GM12891 (cell line): ENCODE results near the gene AFF3.

Experiments
- PAX5 ChIP-seq: IDR thresholded peaks from 2 replicates; pipeline ENCODE4 v1.6.1; 2011; ENCODE audit warnings: low read length, moderate library complexity, mild to moderate bottlenecking; ENCODE audit not compliant: insufficient read depth, severe bottlenecking
- POLR2A ChIP-seq: IDR thresholded peaks from 2 replicates; pipeline ENCODE4 v1.6.1; 2011; ENCODE audit warnings: low read depth, low read length, control low read depth
- POLR2AphosphoS5 ChIP-seq: IDR thresholded peaks from 2 replicates; pipeline ENCODE4 v1.6.1; 2011; ENCODE audit warnings: low read depth, low read length, control low read depth
- POU2F2 ChIP-seq: IDR thresholded peaks from 2 replicates; pipeline ENCODE4 v1.6.1; 2011; ENCODE audit warnings: low read depth, mild to moderate bottlenecking, control low read depth, low read length, moderate library complexity
- SPI1 ChIP-seq: IDR thresholded peaks from 2 replicates; pipeline ENCODE4 v1.6.1; 2011; ENCODE audit warnings: low read depth, low read length, control low read depth
- TAF1 ChIP-seq: IDR thresholded peaks from 2 replicates; pipeline ENCODE4 v1.6.1; 2011; ENCODE audit warnings: low read depth, low read length, control low read depth

DNA sequence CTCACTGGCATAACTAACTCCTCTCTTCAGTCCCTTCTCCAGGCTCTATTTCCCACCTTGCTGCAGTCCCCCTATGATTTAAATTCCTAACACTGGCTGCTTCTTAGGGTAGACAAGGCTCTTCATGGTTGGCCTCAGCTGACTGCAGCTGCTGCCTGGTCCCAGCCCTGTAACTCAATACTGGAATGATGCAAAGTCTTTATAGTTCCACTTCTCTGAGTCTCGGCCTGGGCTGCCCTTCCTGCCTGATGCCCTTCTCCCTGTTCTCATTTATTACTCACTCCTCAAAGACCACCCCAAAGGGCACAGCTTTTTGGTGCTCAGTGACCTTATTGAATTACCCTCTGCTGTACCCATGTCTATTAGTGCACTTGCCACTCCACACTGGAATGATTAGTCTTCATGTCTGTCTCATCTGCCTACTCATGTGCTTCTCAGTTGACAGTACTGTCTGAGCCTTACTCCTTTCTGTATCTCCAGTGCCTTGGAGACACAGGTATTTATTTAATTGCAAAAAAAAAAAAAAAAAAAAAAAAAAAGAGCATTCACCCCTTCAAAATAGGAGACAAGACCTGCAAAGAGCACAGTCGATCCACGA lies 453.1 kb downstream of the AFF3 start:
- TF ChIP-seq POLR2AphosphoS5 (no peak), POLR2A (no peak), SPI1 (no peak), TAF1 (no peak), PAX5 (no peak), POU2F2 (no peak)
